ENCODE results near the gene FGFR4. TPM values are rescaled to one million over a fixed set of nuclear protein-coding genes. Genes with fewer than 3 reads are reported as not detected.

The FGFR4 gene
- total RNA-seq, 1 donor from 2014 or later, result 258 TPM

GRCh38 chr5:177146891-177147638, 60.4 kb downstream of the FGFR4 start:
- peak overlapping the region; percentile 73 for H3K27ac Mint-ChIP-seq

More at GRCh38 chr5:177146891-177147638, 60.4 kb downstream of the FGFR4 start:
- peaks cover 16% of the 10 kb centered on the region for H3K36me3 Mint-ChIP-seq (ENCODE audit: insufficient read depth)
- H3K4me1 Mint-ChIP-seq (ENCODE audit: low read depth), result peaks cover 1% of the 10 kb centered on the region
- no peaks in the 10 kb centered on the region for H3K27me3 Mint-ChIP-seq
- H3K9me3 Mint-ChIP-seq (ENCODE audit: low read depth), result no peaks in the 10 kb centered on the region
- no peak for DNase-seq (ENCODE audit: low spot score, unreplicated experiment)
- H3K4me3 Mint-ChIP-seq (ENCODE audit: low read depth), result no peak overlapping the region
- TF ChIP-seq, protein P1, sequence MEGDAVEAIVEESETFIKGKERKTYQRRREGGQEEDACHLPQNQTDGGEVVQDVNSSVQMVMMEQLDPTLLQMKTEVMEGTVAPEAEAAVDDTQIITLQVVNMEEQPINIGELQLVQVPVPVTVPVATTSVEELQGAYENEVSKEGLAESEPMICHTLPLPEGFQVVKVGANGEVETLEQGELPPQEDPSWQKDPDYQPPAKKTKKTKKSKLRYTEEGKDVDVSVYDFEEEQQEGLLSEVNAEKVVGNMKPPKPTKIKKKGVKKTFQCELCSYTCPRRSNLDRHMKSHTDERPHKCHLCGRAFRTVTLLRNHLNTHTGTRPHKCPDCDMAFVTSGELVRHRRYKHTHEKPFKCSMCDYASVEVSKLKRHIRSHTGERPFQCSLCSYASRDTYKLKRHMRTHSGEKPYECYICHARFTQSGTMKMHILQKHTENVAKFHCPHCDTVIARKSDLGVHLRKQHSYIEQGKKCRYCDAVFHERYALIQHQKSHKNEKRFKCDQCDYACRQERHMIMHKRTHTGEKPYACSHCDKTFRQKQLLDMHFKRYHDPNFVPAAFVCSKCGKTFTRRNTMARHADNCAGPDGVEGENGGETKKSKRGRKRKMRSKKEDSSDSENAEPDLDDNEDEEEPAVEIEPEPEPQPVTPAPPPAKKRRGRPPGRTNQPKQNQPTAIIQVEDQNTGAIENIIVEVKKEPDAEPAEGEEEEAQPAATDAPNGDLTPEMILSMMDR (IDR thresholded peaks at IDR 0.05; ENCODE audit: unreplicated experiment), result no peak

Other genes with a start within 250 kb of the FGFR4 start
- gene HK3, start 187.6 kb upstream of the FGFR4 start, total RNA-seq, result not detected in 2 replicates
- 47.4 and 47.6 TPM in 2 replicates for gene UIMC1, start 80.1 kb upstream of the FGFR4 start, total RNA-seq
- gene ZNF346, start 64.2 kb upstream of the FGFR4 start, total RNA-seq, result 36.0 and 42.2 TPM in 2 replicates
- gene NSD1, start 46.9 kb downstream of the FGFR4 start, total RNA-seq, result 168 and 178 TPM in 2 replicates
- gene RAB24, start 216.8 kb downstream of the FGFR4 start, total RNA-seq, result 26.9 and 30.0 TPM in 2 replicates
- gene PRELID1, start 216.9 kb downstream of the FGFR4 start, total RNA-seq, result 94.0 and 114 TPM in 2 replicates
- 20.1 and 20.6 TPM in 2 replicates for gene MXD3, start 225.0 kb downstream of the FGFR4 start, total RNA-seq